ENCODE data around the gene DUSP9.
A peak's percentile ranks its signal among the peaks of the same experiment; 100 is the strongest.

Gene DUSP9

GRCh38 chrX:153646620-153647373 lies at the start of gene DUSP9:
TSS of gene DUSP9 (plus strand) at chrX:153647203. CDS start at chrX:153647954, 751 bp downstream.
- TF ChIP-seq CTCF (IDR thresholded peaks at IDR 0.05; ENCODE audit: low read depth, low read length) = no peak
- DNase-seq (ENCODE audit: low read depth in 2 of 2) = peak; percentile 15 to 29
- H3K4me3 ChIP-seq (replicated peaks in 1 of 2; ENCODE audit: low read depth in 2 of 2, low read length in 2 of 2) = no peak within 1 kb of the TSS

GRCh38 chrX:153598541-153599191 lies 48.3 kb upstream of the DUSP9 start, which contains the start of gene CCNQ:
TSS of gene CCNQ (minus strand) at chrX:153599139. CDS start at chrX:153599073, 66 bp downstream.
- TF ChIP-seq CTCF (IDR thresholded peaks at IDR 0.05; ENCODE audit: low read depth, low read length) = no peak
- peak; percentile 24 to 34 for DNase-seq (ENCODE audit: low read depth in 2 of 2)
- H3K4me3 ChIP-seq (replicated peaks in 1 of 2; ENCODE audit: low read depth in 2 of 2, low read length in 2 of 2) = peak within 1 kb of the TSS; percentile 67 to 68

- DNase-seq (ENCODE audit: low read depth in 2 of 2) = peak; percentile 82 to 91
- TF ChIP-seq CTCF (IDR thresholded peaks at IDR 0.05; ENCODE audit: low read depth, low read length) = no peak
- peak overlapping the region; percentile 67 to 68 for H3K4me3 ChIP-seq (replicated peaks in 1 of 2; ENCODE audit: low read depth in 2 of 2, low read length in 2 of 2)
Observed at GRCh38 chrX:153599192-153600031, 47.6 kb upstream of the DUSP9 start.

GRCh38 chrX:153600032-153600373 lies 47.0 kb upstream of the DUSP9 start:
- no peak for TF ChIP-seq CTCF (IDR thresholded peaks at IDR 0.05; ENCODE audit: low read depth, low read length)
- peak in 1 of 2 donors; percentile 10 for DNase-seq (ENCODE audit: low read depth in 2 of 2)
- H3K4me3 ChIP-seq (replicated peaks in 1 of 2; ENCODE audit: low read depth in 2 of 2, low read length in 2 of 2) = peak overlapping the region; percentile 67 to 68

GRCh38 chrX:153600921-153601320 lies 46.1 kb upstream of the DUSP9 start:
- H3K4me3 ChIP-seq (replicated peaks in 1 of 2; ENCODE audit: low read depth in 2 of 2, low read length in 2 of 2) = no peak overlapping the region
- no peak for DNase-seq (ENCODE audit: low read depth in 2 of 2)
- TF ChIP-seq CTCF (IDR thresholded peaks at IDR 0.05; ENCODE audit: low read depth, low read length) = no peak

- H3K4me3 ChIP-seq (replicated peaks in 1 of 2; ENCODE audit: low read depth in 2 of 2, low read length in 2 of 2) = no peak overlapping the region
- DNase-seq (ENCODE audit: low read depth in 2 of 2) = no peak
- TF ChIP-seq CTCF (IDR thresholded peaks at IDR 0.05; ENCODE audit: low read depth, low read length) = no peak
Observed at GRCh38 chrX:153601511-153602110, 45.4 kb upstream of the DUSP9 start.
